ENCODE data around the gene RERE.

RERE gene

DNA sequence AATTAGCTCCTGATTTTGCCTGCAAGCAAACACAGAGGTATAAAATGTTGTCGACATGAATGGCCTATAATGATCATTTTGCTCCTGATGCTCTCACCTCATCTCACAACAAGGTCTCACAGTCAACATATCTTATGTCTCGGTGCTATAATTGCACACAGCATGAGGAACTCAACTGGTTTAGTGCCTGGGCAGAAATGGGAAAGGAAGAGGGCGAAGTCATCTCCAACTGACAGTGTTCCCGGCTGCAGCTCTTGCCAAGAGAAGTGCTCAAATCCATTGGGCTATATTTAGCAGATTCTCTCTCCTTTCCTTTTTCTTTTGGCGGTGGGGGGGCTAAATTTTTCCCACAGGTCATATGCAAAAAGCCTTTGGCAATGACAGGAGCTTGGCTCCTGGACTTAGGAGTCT lies 446.5 kb downstream of the RERE start:
- DNase-seq, result no peak

DNA sequence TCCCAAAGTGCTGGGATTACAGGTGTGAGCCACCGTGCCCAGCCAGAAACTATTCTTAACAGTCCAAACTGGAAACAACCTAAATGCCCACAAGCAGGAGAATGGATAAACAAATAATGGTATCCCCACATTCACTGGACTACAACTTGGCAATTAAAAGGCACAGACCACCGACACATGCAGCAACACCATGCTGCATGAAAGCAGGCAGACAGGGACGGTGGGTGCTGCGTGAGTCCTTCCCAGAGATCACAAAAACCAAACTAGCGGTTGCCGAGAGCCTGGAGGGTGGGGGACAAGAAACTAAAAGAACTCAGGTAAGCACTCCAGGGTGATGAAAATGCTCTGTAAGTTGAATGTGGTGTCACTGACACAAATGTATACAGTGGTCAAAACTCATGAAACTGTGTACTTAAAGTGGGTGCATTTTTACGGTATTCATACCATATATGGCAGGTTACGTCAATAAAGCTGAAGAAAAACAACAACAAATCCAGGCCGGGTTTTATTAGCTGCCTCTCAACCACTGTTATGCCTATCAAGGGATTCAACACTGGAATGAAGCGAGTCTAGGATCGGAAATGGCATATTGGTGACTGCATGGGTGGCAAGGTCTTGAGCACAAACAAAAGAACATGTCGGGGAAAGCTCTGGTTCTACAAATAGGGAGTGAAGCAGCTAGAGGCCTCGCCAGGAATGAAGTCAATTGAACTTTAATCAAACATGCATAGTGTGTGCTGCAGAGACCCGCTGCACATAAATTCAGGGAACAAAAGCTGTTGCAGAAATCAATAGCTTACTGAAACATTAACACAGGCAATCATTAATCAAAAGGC lies 447.2 kb downstream of the RERE start:
- no peak for DNase-seq

DNA sequence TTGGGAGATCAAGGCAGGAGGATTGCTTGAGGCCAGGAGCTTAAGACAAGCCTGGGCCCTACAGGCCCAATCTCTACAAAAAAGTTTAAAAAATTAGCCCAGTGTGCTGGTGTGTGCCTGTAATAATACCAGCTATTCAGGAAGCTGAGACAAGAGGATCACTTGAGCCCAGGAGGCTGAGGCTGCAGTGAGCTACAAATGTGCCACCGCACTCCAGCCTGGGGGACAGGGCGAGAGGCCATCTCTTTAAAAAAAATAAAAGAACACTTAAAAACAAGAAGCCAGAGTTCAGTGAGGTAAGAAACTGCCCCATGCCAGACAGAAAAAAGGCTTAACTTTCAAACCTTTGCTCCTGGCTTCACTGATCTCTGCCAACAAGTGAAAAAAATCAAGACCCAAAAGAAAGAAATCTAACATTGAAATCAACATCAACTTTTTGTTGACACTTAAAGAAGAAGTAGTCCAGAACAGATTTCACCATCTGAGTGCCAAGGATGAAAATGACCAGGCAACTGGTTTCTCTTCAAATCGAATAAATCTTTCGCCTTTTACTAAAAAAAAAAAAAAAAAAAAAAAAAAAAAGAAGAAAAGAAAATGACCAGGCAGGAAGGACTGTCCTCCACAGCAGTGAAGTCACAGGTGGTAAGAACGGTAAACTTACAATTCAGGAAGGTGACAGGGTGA lies 448.3 kb downstream of the RERE start:
- no peak for DNase-seq

DNA sequence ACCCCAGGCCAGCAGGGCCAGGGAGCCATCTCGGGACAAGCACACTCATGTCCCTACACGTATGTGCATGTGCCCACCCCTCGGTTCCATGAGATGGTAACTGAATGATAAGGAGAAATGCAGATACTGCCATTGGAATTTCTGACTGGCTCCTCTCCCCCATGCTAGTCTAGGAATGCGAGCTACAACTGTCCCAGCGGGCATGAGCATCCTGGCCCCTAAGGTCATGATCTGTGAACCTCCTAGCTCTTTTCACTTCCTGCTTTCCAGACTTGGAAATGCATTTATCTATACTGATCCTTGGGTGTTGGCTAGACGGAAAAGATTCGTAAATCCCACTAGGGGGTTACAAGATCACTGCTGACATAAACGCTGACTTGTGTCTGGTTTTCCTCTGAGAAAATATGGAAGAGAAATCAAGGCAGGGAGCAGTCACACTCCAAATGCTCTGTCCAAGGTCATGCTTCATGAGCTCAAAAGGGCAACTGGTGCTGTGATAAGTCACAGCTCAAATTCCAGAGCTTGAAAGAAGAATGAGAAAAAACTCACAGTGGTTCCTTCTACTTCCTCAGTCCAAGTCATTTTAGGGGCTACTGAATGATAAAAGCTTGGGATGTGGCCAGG lies 449.8 kb downstream of the RERE start:
- no peak for DNase-seq

DNA sequence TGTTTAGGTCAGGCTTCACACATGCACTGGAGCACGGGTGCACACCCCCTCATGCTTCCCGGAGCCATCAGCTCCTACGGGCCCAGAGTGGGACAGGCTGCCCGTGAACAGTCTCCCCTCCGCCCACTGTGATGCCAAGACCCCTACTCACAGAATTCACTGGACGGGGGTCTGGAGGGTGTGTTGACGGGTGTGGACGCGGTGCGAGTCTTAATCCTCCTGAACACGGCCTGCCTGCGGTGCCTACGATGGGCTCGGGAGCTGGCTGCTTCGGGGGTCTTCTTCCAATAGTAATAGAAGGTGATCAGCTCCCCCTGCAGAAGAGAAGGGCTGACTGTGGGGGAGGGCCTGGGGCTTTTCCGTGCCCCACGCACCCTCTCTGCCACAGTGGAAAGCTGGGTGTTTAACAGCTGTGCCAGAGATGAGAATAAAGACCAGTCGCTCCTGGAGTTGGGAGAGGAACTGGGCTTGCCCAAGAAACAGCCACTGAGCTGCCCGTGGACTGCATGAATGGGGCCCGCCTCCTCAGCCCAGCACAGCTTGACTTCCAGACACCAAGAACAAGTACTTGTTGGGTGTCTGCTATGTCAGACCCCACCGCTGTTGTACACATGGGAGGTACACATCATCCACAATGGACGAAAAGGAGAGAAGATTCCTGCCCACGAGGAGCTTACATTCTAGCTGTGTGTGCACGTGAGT lies 451.6 kb downstream of the RERE start:
- no peak for DNase-seq

DNA sequence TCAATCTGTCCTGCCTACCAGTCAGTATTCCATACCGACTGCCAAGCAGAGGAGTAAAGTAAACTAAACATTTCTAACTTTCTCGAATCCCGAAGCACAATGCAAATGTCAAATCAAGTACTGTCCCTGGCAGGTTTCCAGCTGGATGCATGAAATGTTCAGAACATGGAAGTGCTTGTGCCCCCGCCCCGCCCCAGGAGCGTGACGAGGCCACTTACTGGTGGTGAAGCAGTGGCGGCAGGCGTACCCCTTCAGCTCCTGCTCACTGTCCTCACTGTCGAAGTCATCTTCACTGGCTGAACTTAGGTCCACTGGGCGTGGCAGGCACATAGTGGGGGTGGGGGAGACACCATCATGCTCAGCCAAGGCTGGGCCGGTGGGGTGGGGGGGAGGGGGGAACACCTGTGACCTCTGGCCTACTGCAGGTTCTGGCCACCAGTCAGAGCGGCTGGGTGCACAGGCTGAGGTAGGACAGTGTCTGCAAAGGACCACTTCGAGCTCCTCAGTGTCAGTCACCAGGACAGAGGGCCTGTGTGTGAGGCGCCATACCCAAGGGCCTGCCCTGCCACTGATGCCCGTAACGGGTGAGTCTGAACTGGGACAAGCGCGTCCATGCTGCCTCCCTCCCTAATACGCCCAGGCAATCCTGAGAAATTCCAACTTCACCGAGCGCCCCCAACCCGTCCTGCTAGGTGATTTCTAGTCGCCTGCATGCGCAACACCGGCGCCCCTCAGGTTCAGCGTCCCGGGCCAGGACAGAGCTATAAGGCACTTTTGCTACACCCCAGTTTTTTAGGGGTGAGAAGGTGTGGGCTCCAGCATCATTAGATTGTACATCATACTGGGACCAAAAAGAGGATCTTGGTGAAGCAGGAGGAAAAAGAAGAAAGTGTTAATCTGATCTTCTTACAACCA lies 452.7 kb downstream of the RERE start:
- DNase-seq, result no peak

DNA sequence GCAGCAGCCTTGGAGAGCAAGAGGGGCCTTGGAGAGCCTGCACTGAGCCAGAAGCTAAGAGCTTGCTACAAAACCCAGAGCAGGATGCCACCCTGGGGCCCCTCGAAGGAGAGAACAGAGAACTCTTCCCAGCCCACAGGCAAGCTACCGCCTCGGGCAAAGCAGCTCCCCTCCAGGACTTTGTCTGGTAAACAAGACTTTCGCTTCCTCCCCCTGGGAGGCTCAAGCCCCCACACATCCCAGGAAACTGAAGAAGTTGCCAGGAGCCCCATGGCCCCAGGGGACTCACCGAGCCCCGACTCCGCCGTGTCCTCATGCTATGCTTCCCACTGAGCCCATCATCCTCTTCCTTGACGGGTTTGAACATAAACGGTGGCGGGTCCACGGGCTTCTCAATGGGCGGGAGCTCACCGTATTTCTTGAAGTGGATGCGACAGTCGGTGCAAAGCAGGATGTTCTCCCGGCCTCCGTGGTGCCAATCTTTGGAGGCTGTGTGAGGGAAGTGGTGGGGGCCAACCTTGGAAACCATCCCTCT lies 453.6 kb downstream of the RERE start:
- DNase-seq, result no peak

DNA sequence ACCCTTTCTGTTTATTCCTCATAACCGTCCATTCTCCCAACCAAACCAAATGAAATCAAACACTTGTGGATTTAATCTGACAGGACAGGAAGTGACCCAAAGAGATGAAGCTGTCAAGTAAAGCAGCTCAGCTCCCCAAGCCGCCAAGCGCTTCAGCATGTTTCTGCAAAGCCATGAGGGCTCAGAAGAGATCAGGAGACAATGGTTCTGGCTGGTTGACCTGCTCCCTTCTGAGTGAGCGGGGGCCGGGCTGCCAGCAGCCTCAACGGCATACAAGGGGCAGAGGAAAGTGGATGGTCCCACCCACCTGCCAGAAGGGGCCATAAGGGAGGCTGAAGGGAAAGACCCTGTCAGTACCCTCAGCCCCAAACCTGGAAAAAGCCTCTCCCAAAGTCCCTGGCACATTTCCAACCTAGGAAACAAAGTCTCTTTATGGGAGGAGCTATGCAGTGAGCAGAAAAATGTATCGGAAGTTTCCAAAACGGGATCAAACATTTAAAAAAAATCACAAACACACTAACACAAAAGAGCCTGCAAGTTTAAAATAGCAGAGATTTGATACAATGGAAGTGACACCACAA lies 454.2 kb downstream of the RERE start:
- DNase-seq, result no peak

DNA sequence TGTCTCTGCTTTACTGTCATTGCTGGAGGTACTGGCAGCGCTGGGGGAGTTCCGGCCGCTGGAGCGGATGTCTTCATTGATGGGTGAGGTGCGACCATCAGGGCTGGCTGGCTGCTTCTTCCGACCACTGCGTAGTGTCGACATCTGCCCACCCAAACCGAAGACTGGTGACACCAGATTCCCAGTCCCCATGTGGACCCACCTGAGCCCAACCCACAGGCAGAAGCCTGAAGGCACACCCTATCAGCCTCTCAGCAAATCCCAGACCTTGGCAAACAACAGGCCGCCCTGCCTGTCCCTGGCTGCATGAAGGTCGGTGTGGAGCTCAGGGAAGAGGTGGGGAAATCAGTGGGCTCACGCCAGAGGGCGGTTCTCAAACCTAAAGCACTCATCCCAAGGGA lies 454.7 kb downstream of the RERE start:
- DNase-seq, result no peak

DNA sequence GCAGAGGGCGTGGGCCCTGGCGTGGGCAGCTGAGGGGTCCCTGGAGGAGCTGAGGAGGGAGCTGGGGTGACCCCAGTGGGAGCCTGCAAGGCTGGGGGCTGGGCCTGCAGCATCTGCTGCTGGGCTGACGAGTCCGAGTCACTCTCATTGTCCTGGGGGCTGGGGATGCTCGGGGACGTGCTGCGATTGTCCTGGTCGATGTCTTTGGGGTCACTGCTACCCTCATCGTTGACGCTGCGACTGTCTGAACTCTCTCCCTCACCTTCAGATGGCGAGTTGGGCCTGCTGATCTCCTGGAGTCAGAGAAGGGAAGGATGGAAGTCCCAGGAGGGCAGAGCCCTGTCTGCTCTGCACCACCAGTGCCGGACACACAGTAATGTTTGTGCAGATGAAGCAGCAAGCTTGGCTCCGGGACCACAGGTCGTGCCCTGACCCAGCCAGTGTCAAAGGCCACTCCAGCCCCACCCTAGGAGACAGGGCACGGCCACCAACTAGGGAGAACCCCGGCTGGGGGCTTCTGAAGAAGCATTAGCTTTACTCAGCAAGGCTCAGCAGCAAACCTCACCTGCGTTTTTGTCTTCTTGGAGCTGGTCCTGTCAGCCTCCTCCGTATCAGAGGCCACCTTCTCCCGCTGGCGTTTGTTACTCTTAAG lies 456.1 kb downstream of the RERE start:
- DNase-seq, result no peak

DNA sequence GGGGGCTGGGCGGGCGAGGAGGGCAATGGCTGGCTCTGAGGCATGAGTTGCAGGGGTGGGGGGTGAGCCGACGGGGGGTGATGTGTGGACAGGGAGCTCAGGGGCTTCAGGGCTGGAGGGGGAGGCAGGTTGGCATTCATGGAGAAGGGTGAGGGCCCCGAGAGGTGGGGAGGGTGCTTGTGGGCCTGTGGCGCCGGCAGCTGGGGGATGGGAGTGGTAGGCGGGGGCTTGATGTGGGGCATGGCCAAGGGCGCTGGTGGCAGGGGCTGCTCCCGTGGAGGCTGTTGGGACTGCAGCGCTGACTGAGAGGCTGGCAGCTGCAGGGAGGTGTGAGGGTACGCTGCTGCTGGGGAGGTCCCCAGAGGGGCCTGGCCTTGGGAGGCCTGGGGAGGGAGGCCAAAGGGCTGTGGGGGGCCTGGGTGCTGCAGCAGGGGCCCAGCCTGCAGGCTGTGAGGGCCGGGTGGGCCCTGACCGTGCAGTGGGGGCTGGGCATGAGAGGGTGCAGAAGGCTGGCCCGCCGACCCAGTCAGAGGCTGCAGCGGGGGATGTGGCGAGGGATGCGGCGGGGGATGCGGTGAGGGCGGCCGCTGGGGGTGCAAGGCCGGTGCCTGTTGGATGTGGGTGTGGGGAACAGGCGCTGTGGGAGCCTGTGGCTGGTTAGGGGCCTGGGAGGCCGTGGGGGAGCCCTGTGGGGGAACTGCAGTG lies 456.8 kb downstream of the RERE start:
- no peak for DNase-seq

DNA sequence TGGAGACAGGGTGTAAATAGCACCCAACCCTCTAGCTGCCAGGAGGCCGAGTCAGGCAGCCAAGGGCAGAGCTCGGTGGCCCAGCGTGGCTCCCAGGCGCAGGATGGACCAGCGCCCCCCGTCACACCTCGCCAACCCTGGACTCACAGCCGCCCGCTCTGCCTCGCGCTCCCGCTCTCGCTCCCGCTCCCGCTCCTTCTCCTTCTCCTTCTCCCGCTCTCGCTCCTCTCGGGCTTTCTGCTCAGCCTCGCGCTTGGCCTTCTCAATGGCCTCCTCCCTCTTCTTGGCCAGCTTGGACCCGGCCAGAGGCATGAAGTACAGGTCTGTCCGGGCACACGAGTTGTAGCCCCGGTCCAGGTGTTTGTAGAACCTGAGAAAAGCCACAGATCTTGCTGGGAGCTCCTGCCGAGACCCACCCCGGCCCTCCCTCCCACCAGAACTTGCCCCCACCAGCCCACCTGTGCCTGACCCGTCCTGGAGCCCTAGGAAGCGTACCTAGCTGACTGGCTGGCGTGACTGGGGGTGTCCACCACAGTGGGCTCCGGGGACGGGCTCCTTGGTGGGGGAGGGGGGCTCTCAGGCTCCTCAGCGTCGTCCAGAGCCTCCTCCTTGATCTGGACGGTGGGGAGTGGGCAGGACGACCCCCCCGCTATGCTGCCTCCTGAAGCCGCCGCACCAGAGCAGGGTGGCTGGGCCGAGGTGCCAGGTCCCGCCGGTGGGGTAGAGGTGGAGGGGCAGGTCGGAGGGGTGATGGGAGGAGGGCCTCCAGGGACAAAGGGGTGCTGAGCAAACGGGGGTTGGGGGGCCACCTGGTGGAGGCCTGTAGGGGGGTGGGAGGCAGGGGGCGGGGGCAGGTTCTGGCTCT lies 457.6 kb downstream of the RERE start:
- no peak for DNase-seq

DNA sequence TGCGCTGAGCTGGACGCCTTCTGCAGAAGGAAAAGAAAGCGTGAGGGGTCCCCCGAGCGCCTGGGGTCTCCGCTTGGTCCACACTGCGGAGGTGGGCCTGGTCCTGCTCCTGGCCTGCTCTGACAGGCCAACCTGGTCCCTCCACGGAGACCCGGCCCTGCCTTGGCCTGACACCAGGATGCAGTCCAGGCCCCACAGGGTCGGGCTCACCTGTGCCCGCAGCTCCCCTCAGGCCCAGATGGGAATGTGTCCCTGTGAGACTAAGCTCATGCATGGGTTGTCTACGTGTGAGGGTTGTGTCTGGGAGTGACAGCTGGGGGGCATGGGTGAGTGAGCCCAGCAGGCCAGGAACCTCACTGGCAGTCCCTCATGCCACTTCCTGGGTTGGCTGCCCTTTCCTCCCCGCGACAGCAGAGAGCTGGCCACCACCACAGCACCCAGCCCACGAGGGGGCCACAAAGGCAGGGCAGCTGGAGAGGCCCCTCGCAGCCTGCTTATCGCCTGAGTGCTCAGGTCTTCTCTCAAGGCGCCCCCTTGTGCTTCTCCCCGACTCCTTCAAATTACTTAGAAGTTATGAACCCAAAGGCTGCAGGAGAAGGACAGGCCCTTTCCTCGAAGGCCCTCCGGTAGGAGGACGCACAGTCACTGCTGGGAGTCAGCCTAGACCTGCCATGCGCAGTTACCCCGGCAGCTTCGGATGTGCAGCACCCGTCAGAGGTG lies 458.4 kb downstream of the RERE start:
- no peak for DNase-seq

DNA sequence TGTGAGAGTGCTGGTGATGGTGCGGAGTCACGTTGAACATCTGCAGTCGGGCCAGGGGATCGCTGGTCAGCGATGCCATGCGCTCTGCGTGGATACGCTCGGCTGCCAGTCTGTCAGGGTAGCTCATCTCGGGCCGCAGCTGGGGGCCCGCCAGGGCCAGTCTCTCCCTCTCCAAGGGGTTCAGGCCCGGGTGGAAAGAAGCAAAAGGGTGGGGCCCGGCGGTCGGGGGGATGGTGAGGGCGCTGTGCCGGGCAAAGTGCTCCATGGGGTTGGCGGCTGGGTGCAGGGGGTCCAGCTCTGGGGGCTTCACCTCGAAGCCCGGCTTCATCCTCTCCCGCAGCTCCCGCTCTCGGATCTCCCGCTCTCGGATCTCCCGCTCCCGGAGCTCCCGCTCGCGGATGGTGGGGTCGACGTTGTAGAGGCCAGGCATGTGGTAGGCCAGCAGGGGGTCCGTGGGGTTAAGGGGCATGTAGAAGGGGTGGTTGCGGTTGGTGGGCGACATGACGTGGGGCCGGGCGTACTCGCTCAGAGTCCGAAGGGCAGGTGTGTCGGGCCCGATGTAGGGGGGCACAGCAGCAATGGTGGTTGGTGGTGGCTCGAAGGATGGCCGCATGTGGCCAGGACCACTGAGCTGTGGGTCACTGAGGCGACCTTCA lies 459.1 kb downstream of the RERE start:
- DNase-seq, result no peak

DNA sequence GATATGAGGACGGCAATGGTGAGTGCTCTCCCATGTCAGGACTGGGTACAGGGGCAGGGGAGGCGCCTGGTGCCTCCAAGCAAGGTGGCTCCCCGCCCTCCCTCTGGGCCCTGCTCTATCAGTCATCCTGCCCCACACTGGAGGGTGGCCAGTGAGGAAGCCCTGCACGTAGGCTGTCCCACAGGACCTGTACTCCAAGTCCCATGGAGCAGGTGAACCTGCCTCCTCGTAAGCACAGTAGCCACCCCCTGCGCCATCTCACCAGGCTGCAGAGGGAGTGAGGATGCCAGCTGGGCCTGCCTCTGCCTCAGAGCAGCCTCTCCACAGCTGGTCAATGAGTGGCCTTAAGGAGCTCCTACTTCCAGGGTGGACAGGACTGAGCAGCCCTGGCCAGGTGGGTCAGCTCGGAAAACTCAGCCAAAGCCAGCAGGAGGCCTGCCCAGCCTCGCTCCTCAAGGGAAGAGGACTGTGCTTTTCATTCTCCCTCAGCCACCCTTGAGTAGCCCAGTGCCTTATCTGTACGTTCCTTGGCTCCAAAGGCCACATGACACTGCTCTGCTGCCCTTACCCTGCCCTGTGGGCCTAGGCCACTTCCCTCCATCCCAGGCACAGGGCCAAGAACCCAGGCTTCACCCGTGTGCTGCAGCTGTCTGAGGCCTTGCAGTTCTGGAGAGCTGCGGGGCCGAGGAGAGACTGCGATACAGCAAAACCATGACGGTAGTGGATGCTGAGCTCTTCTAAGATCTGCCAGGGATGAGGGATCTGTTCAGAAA lies 459.9 kb downstream of the RERE start:
- DNase-seq, result no peak

DNA sequence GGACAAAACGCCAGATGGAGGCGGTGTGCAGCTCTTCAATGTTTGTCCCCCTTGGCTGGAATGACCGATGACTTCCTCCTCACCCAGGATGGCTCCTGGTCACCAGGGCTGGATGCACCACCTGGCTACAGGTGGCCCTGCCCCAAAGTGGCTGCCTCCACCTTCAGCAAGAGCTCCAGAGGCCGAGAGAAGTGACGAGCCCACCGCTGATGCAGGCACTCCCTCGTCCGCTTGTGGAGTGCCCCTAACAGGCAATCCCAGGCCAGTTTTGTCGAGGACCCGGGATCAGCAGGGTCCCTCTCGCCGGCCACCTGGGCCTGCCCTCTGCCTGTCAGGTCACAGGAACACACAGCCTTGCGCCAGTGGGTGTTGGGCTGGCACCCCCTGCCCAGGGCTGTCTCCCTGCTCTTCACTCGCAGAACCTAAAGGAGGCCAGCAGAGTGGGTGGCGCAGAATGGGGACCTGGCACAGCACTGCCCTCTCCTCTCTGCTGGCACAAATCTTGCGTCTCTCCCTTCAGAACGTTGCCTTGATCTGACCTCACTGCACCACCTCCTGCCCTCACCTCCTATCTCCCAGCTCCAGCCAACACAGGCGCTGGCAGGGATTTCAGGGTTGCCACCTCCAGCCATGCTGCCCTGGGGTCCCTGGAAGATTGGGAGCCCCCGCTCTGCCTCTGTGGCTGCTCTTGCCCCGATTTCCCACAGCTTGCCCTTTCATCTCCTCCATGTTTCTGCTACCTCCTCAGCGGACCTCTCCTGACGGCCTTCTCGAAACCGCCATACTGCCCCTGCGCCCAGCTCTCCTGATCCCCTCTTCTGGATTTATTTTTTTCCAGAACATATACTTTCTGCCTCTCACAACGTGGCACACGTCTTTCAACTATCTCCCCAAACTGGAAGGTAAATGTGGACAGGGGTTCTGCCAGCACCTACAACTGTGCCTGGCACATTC lies 460.9 kb downstream of the RERE start:
- no peak for DNase-seq

Measured in CD4-positive, alpha-beta T cell treated with Interleukin-15 for 1 hour (primary cell).